IMR-90 (cell line): ENCODE results near the gene AKR1C8. TPM values are rescaled to one million over a fixed set of nuclear protein-coding genes. Genes with fewer than 3 reads are reported as not detected.

Source experiments
- ATAC-seq: fragments of 200-7000 bp; cut with Tn5 transposase; 2 replicates; pipeline ENCODE4 v1.9.1; 2020; ENCODE audit warnings: low read depth, mild to moderate bottlenecking, moderate library complexity
- BruUV-seq: library from RNA; stranded (reverse); fragments of 400-500 nt; replicated peaks from 2 replicates; lab custom pipeline; 2021; lab: Mats Ljungman, UMichigan
- CTCF ChIA-PET: fragments of 300-600 bp; formaldehyde crosslinking; extraction: SDS; loops from one replicate; lab custom pipeline; 2021; ENCODE audit warnings: antibody characterized with exemption; lab: Yijun Ruan, JAX
- POLR2A ChIA-PET: fragments of 300-600 bp; sonication (Branson Sonifier 250); formaldehyde crosslinking; loops from one replicate; lab custom pipeline; 2022; ENCODE audit warnings: antibody characterized with exemption; ENCODE audit not compliant: unreplicated experiment; lab: Charles Lee
- DNase-seq: peaks from one replicate; pipeline ENCODE4 v3.0.0; 2013
- H2AFZ ChIP-seq: replicated peaks from 2 replicates; pipeline ENCODE3; 2013; ENCODE audit warnings: low read length, mild to moderate bottlenecking; ENCODE audit not compliant: poor library complexity
- H2AK5ac ChIP-seq: 2 replicates; pipeline ENCODE4 v1.6.1; 2013; ENCODE audit warnings: low read depth, low read length, inconsistent platforms
- H2AK9ac ChIP-seq: replicated peaks from 2 replicates; pipeline ENCODE3; 2013; ENCODE audit warnings: mild to moderate bottlenecking, low read depth, low read length, moderate library complexity; ENCODE audit not compliant: poor library complexity
- H2BK120ac ChIP-seq: 2 replicates; pipeline ENCODE4 v1.6.1; 2013; ENCODE audit warnings: low read depth, low read length, inconsistent platforms
- H2BK15ac ChIP-seq: 3 replicates; pipeline ENCODE4 v1.6.1; 2013; ENCODE audit warnings: low read depth, low read length, inconsistent platforms
- H2BK20ac ChIP-seq: 2 replicates; pipeline ENCODE4 v1.6.1; 2013; ENCODE audit warnings: low read depth, mild to moderate bottlenecking, inconsistent platforms, low read length, moderate library complexity
- H2BK5ac ChIP-seq: 2 replicates; pipeline ENCODE4 v1.6.1; 2013; ENCODE audit warnings: mild to moderate bottlenecking, low read depth, low read length, inconsistent platforms; ENCODE audit not compliant: poor library complexity, severe bottlenecking
- H3K14ac ChIP-seq: replicated peaks from 2 replicates; pipeline ENCODE4 v1.6.1; 2013; ENCODE audit warnings: low read depth, low read length, inconsistent platforms
- H3K18ac ChIP-seq: 2 replicates; pipeline ENCODE4 v1.6.1; 2013; ENCODE audit warnings: low read depth, low read length, control low read depth
- H3K23ac ChIP-seq: 2 replicates; pipeline ENCODE4 v1.6.1; 2013; ENCODE audit warnings: low read depth, low read length, inconsistent platforms
- H3K27ac ChIP-seq: 2 replicates; pipeline ENCODE4 v1.5.1; 2013; ENCODE audit warnings: mild to moderate bottlenecking, control low read depth, low read length; ENCODE audit not compliant: insufficient read depth
- H3K27me3 ChIP-seq: 2 replicates; pipeline ENCODE4 v1.6.1; 2013; ENCODE audit warnings: low read length; ENCODE audit not compliant: control insufficient read depth, insufficient read depth
- H3K36me3 ChIP-seq: 2 replicates; pipeline ENCODE4 v1.6.1; 2013; ENCODE audit warnings: low read length, mixed read lengths; ENCODE audit not compliant: control insufficient read depth, insufficient read depth
- H3K4ac ChIP-seq: 2 replicates; pipeline ENCODE4 v1.6.1; 2013; ENCODE audit warnings: low read depth, low read length, inconsistent platforms
- H3K4me1 ChIP-seq: 2 replicates; pipeline ENCODE4 v1.6.1; 2013; ENCODE audit warnings: low read length, mixed read lengths; ENCODE audit not compliant: control insufficient read depth, insufficient read depth
- H3K4me2 ChIP-seq: 2 replicates; pipeline ENCODE4 v1.6.1; 2013; ENCODE audit warnings: low read depth, mild to moderate bottlenecking, control low read depth, low read length, moderate library complexity
- H3K4me3 ChIP-seq: 2 replicates; pipeline ENCODE4 v1.5.1; 2013; ENCODE audit warnings: low read depth, mild to moderate bottlenecking, control low read depth, low read length, moderate library complexity; ENCODE audit not compliant: insufficient read depth
- H3K56ac ChIP-seq: 2 replicates; pipeline ENCODE4 v1.6.1; 2013; ENCODE audit warnings: low read length, inconsistent platforms; ENCODE audit not compliant: insufficient read depth; ENCODE audit errors: extremely low read depth
- H3K79me1 ChIP-seq, 2 experiments: 2 replicates each; pipeline ENCODE4 v1.6.1; 2013; ENCODE audit warnings: low read length in 2 of 2, inconsistent platforms in 1 of 2, low read depth in 1 of 2
- H3K9ac ChIP-seq: 2 replicates; pipeline ENCODE4 v1.6.1; 2013; ENCODE audit warnings: low read depth, low read length, control low read depth
- H3K9me1 ChIP-seq: 2 replicates; pipeline ENCODE4 v1.6.1; 2013; ENCODE audit warnings: low read length, inconsistent platforms; ENCODE audit not compliant: insufficient read depth
- H3K9me3 ChIP-seq: 2 replicates; pipeline ENCODE4 v1.6.1; 2013; ENCODE audit warnings: low read length; ENCODE audit not compliant: control insufficient read depth, insufficient read depth
- H4K20me1 ChIP-seq: 2 replicates; pipeline ENCODE4 v1.6.1; 2013; ENCODE audit warnings: low read length, inconsistent platforms; ENCODE audit not compliant: insufficient read depth
- H4K5ac ChIP-seq: 2 replicates; pipeline ENCODE4 v1.6.1; 2013; ENCODE audit warnings: mild to moderate bottlenecking, low read depth, low read length, control low read depth
- H4K8ac ChIP-seq, 2 experiments: 2 replicates each; pipeline ENCODE4 v1.6.1; 2013; ENCODE audit warnings: low read depth in 2 of 2, low read length in 2 of 2, control low read depth in 1 of 2, inconsistent platforms in 1 of 2
- H4K91ac ChIP-seq: 2 replicates; pipeline ENCODE4 v1.6.1; 2013; ENCODE audit warnings: low read depth, low read length, inconsistent platforms; ENCODE audit not compliant: insufficient read depth
- BHLHE40 ChIP-seq: fragments of 150-350 bp; IDR thresholded peaks from 2 replicates; pipeline ENCODE4 v1.6.1; 2016; ENCODE audit warnings: mild to moderate bottlenecking, low read depth, low read length
- CEBPB ChIP-seq: IDR thresholded peaks from 2 replicates; pipeline ENCODE4 v1.6.1; 2012; ENCODE audit warnings: low read depth, low read length, improper control_type of control experiment
- FOS ChIP-seq: fragments of 150-350 bp; IDR thresholded peaks from 2 replicates; pipeline ENCODE4 v1.6.1; 2016; ENCODE audit warnings: low read depth, low read length
- MAZ ChIP-seq: IDR thresholded peaks from 2 replicates; pipeline ENCODE4 v1.6.1; 2012; ENCODE audit warnings: low read depth, mild to moderate bottlenecking, low read length, improper control_type of control experiment, moderate library complexity, borderline replicate concordance
- MXI1 ChIP-seq: IDR thresholded peaks from 2 replicates; pipeline ENCODE4 v1.6.1; 2012; ENCODE audit warnings: low read depth, mild to moderate bottlenecking, low read length, moderate library complexity, borderline replicate concordance
- NFE2L2 ChIP-seq: fragments of 150-350 bp; IDR thresholded peaks from 2 replicates; pipeline ENCODE4 v1.6.1; 2016; ENCODE audit warnings: low read depth, mild to moderate bottlenecking, low read length
- RAD21 ChIP-seq: IDR thresholded peaks from 2 replicates; pipeline ENCODE4 v1.6.1; 2012; ENCODE audit warnings: low read length, improper control_type of control experiment
- RCOR1 ChIP-seq: IDR thresholded peaks from 2 replicates; pipeline ENCODE4 v1.6.1; 2012; ENCODE audit warnings: mild to moderate bottlenecking, low read length, improper control_type of control experiment; ENCODE audit not compliant: insufficient replicate concordance
- RFX5 ChIP-seq: IDR thresholded peaks from 2 replicates; pipeline ENCODE4 v1.8.0; 2012; ENCODE audit warnings: low read depth, mild to moderate bottlenecking, low read length, moderate library complexity
- SMC3 ChIP-seq: fragments of 150-350 bp; IDR thresholded peaks from 2 replicates; pipeline ENCODE4 v1.6.1; 2016; ENCODE audit warnings: low read depth, mild to moderate bottlenecking, antibody characterized with exemption, low read length, moderate library complexity
- WGBS, 2 experiments: methylation state at CpG; one replicate each; pipeline versions ENCODE4 v1.1.5 to v1.1.7; 2013; ENCODE audit warnings: missing lambda C conversion rate in 2 of 2; ENCODE audit not compliant: insufficient read length in 1 of 2; ENCODE audit errors: extremely low coverage in 2 of 2; 5-methylcytosine and 5-hydroxymethylcytosine counted together
- dilution Hi-C: fragments of 300-500 bp; cut with HindIII; formaldehyde crosslinking; loops from one replicate; pipeline ENCODE4 v1.14.3; 2018; ENCODE audit warnings: low sequenced_read_pairs; ENCODE audit not compliant: unreplicated experiment
- in situ Hi-C: fragments of 300-500 bp; cut with MboI; formaldehyde crosslinking; loops from 3 replicates; pipeline ENCODE4 v1.14.3; 2019; ENCODE audit warnings: low sequenced_read_pairs, inconsistent platforms, mixed read lengths
- intact Hi-C: fragments of 100-400 bp; cut with micrococcal nuclease; formaldehyde crosslinking; loops from 2 replicates; pipeline ENCODE4 v1.10.0; 2022
- polyA plus RNA-seq, 3 experiments: library from polyadenylated mRNA; depleted of rRNA; stranded (reverse); fragments of >200 nt; gene quantifications; 2 replicates each; pipeline ENCODE4 v1.2.3, GENCODE V29; 2012; ENCODE audit warnings: low replicate concordance in 1 of 3
- total RNA-seq: library from RNA; depleted of rRNA; stranded (reverse); fragments of >200 nt; gene quantifications from 2 replicates; pipeline ENCODE4 v1.2.3, GENCODE V29; 2012
- TF ChIP-seq, protein P1 (sequence below): fragments of 150-350 bp; IDR thresholded peaks from 2 replicates; pipeline ENCODE4 v1.6.1; 2017; ENCODE audit warnings: mild to moderate bottlenecking, antibody characterized with exemption, low read length, low read depth
- TF ChIP-seq, protein P2 (sequence below): fragments of 150-350 bp; IDR thresholded peaks from 2 replicates; pipeline ENCODE4 v1.6.1; 2016; ENCODE audit warnings: low read depth, mild to moderate bottlenecking, low read length, moderate library complexity, borderline replicate concordance
- TF ChIP-seq, protein P3 (sequence below): conservative IDR thresholded peaks from 2 replicates; pipeline ENCODE4 v1.5.1; 2012; ENCODE audit warnings: mild to moderate bottlenecking, low read depth, low read length, improper control_type of control experiment

AKR1C8 gene
- total and polyA plus RNA-seq, 2 of the 4 experiments (the other 2 are of a cell fraction): not detected

- Histone ChIP-seq H3K56ac (no peak overlapping the region), H2AK9ac (no peak overlapping the region), H2AFZ (no peak overlapping the region), H2BK120ac (no peak overlapping the region), H3K4me3 (no peak overlapping the region), H3K4me1 (no peaks in the 10 kb centered on the region), H3K79me1 (no peaks in the 10 kb centered on the region), H3K23ac (no peak overlapping the region), H3K9ac (no peak overlapping the region), H4K20me1 (no peaks in the 10 kb centered on the region), H4K91ac (no peak overlapping the region), H3K9me1 (no peaks in the 10 kb centered on the region), H2BK5ac (no peak overlapping the region), H2BK15ac (no peak overlapping the region), H3K27me3 (no peaks in the 10 kb centered on the region; the same call in 1 of the 2 replicates), H3K27ac (no peak overlapping the region), H3K18ac (no peak overlapping the region), H4K5ac (no peak overlapping the region), H3K14ac (no peak overlapping the region), H4K8ac (no peak overlapping the region), H3K9me3 (no peaks in the 10 kb centered on the region), H3K4me2 (no peak overlapping the region), H2BK20ac (no peak overlapping the region), H3K36me3 (no peaks in the 10 kb centered on the region), H3K4ac (no peak overlapping the region), H2AK5ac (no peak overlapping the region)
- dilution Hi-C loops: no loop called here
- ATAC-seq (no peak), DNase-seq (no peak)
- intact Hi-C loops: no loop called here
- CTCF ChIA-PET: interaction anchor here (0.6 kb wide), 1 partner anchor 33 kb away, joined by 4 read pairs; no protein-coding TSS in a partner anchor
- TF ChIP-seq RCOR1 (no peak), MXI1 (no peak), RAD21 (no peak), MAZ (no peak), BHLHE40 (no peak), NFE2L2 (no peak), CEBPB (no peak), RFX5 (no peak), SMC3 (no peak), FOS (no peak)
- TF ChIP-seq, protein P1, sequence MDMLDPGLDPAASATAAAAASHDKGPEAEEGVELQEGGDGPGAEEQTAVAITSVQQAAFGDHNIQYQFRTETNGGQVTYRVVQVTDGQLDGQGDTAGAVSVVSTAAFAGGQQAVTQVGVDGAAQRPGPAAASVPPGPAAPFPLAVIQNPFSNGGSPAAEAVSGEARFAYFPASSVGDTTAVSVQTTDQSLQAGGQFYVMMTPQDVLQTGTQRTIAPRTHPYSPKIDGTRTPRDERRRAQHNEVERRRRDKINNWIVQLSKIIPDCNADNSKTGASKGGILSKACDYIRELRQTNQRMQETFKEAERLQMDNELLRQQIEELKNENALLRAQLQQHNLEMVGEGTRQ: no peak
- TF ChIP-seq, protein P2, sequence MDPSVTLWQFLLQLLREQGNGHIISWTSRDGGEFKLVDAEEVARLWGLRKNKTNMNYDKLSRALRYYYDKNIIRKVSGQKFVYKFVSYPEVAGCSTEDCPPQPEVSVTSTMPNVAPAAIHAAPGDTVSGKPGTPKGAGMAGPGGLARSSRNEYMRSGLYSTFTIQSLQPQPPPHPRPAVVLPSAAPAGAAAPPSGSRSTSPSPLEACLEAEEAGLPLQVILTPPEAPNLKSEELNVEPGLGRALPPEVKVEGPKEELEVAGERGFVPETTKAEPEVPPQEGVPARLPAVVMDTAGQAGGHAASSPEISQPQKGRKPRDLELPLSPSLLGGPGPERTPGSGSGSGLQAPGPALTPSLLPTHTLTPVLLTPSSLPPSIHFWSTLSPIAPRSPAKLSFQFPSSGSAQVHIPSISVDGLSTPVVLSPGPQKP: no peak
- TF ChIP-seq, protein P3, sequence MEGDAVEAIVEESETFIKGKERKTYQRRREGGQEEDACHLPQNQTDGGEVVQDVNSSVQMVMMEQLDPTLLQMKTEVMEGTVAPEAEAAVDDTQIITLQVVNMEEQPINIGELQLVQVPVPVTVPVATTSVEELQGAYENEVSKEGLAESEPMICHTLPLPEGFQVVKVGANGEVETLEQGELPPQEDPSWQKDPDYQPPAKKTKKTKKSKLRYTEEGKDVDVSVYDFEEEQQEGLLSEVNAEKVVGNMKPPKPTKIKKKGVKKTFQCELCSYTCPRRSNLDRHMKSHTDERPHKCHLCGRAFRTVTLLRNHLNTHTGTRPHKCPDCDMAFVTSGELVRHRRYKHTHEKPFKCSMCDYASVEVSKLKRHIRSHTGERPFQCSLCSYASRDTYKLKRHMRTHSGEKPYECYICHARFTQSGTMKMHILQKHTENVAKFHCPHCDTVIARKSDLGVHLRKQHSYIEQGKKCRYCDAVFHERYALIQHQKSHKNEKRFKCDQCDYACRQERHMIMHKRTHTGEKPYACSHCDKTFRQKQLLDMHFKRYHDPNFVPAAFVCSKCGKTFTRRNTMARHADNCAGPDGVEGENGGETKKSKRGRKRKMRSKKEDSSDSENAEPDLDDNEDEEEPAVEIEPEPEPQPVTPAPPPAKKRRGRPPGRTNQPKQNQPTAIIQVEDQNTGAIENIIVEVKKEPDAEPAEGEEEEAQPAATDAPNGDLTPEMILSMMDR: no peak
- WGBS, 2 experiments: no CpG with 5 or more reads among the region's 3 CpGs
- POLR2A ChIA-PET: no interaction called here
- BruUV-seq: no TSS peak
- in situ Hi-C loops: no loop called here
These were observed 59.5 kb downstream of the AKR1C8 start for GRCh38 chr10:5125315-5126044.
